GM08714 (cell line): ENCODE data around the gene GUCY1B1.

Source experiments
- H3K4me3 ChIP-seq: fragments of 200-500 bp; sonication (Bioruptor generic); 2 replicates; pipeline ENCODE4 v1.5.1; 2014; ENCODE audit warnings: mild to moderate bottlenecking, low read length, inconsistent platforms
- ZNF274 ChIP-seq: IDR thresholded peaks from 2 replicates; pipeline ENCODE4 v1.6.1; 2012; ENCODE audit warnings: mild to moderate bottlenecking, low read depth, low read length

Gene GUCY1B1

DNA sequence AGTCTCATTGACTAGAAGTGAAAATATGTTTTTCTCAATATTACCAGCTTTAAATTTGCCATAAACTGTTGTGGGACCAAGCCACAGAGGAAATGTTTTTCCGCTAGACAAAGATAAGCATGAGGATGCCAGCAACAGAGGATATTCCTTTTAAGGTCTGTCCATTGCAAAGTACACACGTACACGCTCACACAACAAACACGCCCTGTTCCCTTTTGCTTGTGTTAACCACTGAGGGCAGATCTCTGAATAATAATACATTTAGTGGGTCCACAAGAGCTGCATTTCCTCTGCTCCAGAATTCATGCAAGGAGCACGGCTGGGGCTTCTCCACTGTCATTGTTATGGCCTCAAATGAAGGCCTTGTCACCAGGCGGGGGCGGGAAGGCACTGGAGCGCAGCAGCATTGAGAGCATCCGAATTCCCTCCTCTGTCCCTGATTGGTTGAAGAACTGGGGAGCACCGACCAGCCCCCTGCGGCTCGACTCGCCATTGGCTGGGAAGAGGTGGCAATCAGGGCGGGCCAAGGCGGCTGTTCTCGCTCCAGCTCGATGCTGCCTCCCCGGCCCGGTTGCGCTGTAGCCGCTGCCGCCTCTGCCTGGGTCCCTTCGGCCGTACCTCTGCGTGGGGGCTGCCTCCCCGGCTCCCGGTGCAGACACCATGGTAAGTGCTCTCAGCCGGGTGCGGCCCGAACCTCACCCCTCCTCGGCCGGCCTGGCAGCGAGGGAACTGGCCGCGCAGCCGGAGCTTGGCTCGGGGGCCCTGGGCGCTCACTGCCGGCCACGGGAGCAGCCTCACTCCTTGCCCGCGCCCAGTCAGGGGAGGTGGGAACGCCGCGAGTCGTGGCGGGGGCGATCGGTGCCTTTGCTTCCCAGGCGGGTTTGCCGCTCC is at the start of gene GUCY1B1:
GUCY1B1 (plus strand) TSS at position 541 of the 891 bp plus-strand sequence; CDS start at position 661, 120 bp downstream.
- no peak for TF ChIP-seq ZNF274
- H3K4me3 ChIP-seq, result peak within 1 kb of the TSS; percentile 68

- no peak for TF ChIP-seq ZNF274
- no peak overlapping the region for H3K4me3 ChIP-seq
Measured at GRCh38 chr4:155709918-155710317, 48.9 kb upstream of the GUCY1B1 start.

DNA sequence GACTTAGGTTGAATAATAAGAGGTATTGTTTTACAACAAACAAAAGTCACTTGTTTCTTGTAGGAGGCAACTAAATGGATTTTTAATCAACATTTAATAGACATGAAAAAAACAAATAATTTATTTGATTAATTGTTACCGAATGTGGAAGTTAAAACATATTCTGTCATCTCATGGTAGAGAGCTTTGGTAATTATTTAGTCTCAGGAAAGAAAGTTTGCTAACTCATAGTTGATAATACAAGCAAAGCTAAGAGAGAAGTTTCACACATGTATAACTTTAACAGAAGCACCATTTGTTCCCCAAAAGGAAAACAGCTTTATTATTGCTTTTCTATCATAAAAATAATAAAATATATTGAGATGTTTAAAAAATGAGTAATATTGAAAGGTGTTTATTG is 47.3 kb upstream of the GUCY1B1 start:
- TF ChIP-seq ZNF274, result no peak
- H3K4me3 ChIP-seq, result no peak overlapping the region

GRCh38 chr4:155712846-155713245 is 46.0 kb upstream of the GUCY1B1 start:
- TF ChIP-seq ZNF274, result no peak

DNA sequence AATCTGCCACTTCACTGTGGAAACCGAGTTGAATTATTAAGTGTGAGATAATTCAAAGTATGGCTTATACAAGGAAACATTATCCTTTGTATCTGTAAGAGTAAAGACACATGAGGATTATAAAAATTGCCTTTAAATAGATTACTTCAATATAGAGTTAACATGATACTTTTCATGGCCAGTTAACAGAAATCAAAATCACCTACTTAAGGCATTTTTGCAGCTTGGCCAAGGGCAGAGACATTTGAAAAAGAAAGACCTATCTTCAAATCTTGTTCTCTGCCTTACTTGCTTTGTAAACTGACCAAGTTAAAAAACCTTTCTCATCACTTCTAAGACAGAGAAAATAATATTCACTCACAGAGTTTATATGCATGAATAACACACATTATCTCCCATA is 44.9 kb upstream of the GUCY1B1 start:
- TF ChIP-seq ZNF274, result no peak
- no peak overlapping the region for H3K4me3 ChIP-seq

More at GRCh38 chr4:155712846-155713245, 46.0 kb upstream of the GUCY1B1 start:
- H3K4me3 ChIP-seq, result no peak overlapping the region

GRCh38 chr4:155722336-155722735 is 36.5 kb upstream of the GUCY1B1 start:
- TF ChIP-seq ZNF274, result no peak
- no peak overlapping the region for H3K4me3 ChIP-seq

- H3K4me3 ChIP-seq, result no peak overlapping the region
- TF ChIP-seq ZNF274, result no peak
Measured at GRCh38 chr4:155722816-155723499, 35.9 kb upstream of the GUCY1B1 start.

GRCh38 chr4:155724731-155725130 is 34.1 kb upstream of the GUCY1B1 start:
- no peak overlapping the region for H3K4me3 ChIP-seq
- no peak for TF ChIP-seq ZNF274

DNA sequence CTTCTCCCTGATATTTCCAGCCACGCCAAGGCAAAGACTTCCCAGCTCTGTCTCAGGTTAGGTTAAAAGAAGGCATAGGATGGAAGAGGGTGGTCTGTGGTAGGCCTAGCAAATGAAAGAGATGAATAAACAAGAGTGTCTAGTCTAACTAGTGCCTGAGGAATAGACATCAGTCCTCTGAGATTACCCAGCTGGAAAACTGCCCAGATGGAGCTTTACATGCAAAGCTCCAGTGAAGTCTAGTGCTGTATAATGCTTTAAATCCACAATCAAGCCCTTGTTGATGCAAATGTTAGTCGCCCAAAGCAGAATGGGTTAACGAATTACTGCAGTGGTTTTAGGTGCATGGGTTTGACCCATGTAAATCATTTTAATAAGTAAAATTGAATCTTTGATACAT is 24.8 kb upstream of the GUCY1B1 start:
- TF ChIP-seq ZNF274, result no peak
- H3K4me3 ChIP-seq, result no peak overlapping the region

GRCh38 chr4:155734951-155735350 is 23.9 kb upstream of the GUCY1B1 start:
- H3K4me3 ChIP-seq, result no peak overlapping the region
- TF ChIP-seq ZNF274, result no peak

GRCh38 chr4:155735496-155735895 is 23.3 kb upstream of the GUCY1B1 start:
- H3K4me3 ChIP-seq, result no peak overlapping the region
- no peak for TF ChIP-seq ZNF274

- TF ChIP-seq ZNF274, result no peak
- no peak overlapping the region for H3K4me3 ChIP-seq
Measured at GRCh38 chr4:155738548-155738947, 20.3 kb upstream of the GUCY1B1 start.

GRCh38 chr4:155741546-155741945 is 17.3 kb upstream of the GUCY1B1 start:
- no peak for TF ChIP-seq ZNF274
- no peak overlapping the region for H3K4me3 ChIP-seq

- H3K4me3 ChIP-seq, result no peak overlapping the region
- TF ChIP-seq ZNF274, result no peak
Measured at GRCh38 chr4:155742310-155743015, 16.4 kb upstream of the GUCY1B1 start.
